ENCODE results near the gene DLGAP1.
"Not testable (repeated sequence)": the region's sequence is repeated elsewhere in the genome, so short reads cannot be mapped to it uniquely, and the experiment has no call there.

DLGAP1 gene

DNA sequence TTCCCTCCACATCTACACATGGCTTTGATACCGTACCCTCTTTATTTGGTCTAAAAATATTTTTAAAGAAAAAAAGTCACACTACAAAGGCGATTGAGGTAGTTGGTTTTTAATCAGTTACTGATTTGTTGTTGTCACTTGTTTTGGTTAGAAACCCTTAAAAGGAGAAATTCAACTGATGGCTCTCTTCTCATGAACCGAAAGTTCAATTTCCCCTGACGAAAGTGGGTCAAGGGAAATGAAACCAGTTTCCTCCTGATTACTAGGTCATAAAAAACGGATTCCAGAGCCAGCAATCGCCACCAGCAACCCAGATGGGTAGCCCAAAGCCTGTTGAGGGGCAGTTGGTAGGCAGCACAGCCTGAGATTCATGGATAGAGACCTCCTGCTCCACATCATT lies 63.2 kb downstream of the DLGAP1 start:
- DNase-seq (ENCODE audit: low read depth in 1 of 2, low spot score in 1 of 2) = no peak

DNA sequence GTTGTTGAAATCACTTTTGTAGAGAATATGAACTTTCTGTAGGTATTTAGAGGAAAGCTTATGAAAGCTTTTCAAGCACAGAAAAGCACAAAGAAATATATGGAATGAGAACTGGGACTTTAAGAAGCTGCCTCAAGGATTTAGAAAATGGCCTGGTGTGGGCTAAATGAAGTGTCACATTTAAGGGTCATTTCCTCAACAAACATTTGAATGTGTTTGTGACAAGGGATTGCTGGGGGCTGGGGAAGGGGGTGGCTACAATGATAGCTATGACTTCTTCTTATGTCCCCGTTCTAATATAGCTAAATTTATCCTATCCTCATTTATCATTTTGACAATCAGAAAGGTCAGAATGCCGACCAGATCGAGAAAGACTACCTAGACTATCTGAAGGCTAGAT lies 69.2 kb downstream of the DLGAP1 start:
- DNase-seq (ENCODE audit: low read depth in 1 of 2, low spot score in 1 of 2) = no peak

DNA sequence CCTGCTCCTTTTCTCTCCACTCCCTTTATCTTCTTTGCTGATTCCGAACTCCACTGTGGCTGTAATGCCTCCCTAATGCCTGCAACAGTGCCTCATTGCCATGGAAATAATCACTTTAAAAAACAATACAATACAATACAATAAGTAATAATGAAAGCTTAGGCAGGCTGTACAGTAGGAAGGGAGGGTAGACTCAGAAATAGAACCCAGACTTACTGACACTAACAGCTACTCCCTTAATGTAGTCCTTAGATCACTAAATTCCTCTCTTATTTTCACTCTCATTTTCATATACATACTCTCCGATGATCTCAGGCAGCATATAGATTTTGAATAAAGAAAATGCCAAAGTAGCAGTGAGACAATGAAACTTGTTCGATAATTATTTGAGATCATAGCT lies 70.2 kb downstream of the DLGAP1 start:
- DNase-seq (ENCODE audit: low read depth in 1 of 2, low spot score in 1 of 2) = no peak

DNA sequence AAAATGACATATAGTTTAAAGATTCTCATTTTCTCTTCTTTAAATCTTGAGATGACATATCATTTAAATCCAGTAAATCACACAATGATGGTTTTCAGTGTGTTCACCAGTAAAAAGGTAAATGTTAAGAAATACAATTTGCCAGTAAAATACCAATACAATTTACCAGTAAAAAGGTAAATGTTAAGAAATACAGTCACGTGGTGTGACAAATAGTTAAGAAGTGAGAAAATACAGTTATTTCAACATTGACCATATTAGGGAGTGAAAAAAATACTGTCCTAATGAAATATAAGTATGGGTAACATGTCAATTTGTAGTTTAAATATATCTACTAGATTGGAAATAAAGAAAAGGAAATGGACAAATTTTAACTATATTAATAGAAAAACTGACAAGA lies 80.5 kb downstream of the DLGAP1 start:
- DNase-seq (ENCODE audit: low read depth in 1 of 2, low spot score in 1 of 2) = no peak

DNA sequence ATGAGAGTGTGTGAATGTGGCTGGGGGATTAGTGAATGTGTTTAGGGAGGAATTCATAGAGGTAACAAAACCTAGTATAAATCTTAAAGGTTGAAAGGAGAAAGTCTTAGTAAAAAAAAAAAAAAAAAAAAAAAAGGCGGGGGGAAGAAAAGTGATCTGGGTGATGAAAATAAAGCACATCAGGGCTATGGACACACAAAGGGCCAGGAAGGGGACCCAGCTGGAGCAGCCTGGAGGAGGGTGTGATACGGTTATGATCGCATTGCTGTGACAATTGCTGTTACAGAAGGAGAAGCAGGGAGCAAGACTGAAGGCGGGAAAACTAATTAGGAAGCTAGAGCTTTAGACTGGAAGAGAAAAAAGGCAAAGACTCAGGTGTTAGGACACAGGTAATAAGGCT lies 85.4 kb downstream of the DLGAP1 start:
- no peak for DNase-seq (ENCODE audit: low read depth in 1 of 2, low spot score in 1 of 2)

DNA sequence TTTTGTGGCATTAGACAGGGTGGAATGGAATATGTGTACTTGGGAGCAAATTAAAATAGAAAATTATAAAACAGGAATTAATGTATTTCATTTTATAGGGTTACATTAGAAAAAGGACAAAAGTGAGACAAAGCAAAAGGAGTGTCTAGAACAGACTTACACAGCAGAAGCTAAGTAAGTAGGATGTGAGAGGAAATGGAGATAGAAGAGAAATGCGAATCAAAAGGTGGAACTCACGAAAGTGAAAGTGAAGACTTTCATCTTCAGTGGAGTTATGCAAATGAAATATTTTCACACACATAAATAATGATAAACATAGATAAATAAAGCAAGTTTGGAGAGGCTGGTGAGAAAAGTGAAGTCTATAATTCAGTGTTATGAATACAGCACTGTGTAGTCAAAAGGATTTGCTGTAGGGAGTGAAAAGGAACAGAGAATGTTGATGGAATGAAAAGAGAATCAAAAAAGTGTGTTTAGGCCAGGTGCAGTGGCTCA lies 94.8 kb downstream of the DLGAP1 start:
- no peak for DNase-seq (ENCODE audit: low read depth in 1 of 2, low spot score in 1 of 2)

DNA sequence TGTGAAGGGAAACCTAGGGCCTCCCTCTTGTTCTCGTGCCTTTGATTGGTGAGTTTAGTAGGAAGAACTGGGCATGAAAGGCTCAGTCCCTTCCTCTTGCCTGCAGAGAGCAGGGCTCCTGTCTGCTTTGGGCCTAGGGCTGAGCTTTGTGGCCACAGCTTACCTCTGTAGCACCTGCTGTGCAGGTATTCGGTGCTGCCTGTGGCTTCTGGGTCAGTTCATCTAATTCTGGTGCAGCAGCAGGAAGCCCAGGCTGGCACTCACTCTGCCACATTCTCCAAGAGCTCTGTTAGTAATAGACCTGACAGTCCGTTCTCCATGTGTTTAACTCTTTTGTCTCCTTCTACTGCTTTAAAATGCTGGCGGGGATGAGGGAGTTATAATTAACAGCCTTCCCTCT lies 96.5 kb downstream of the DLGAP1 start:
- no peak for DNase-seq (ENCODE audit: low read depth in 1 of 2, low spot score in 1 of 2)

DNA sequence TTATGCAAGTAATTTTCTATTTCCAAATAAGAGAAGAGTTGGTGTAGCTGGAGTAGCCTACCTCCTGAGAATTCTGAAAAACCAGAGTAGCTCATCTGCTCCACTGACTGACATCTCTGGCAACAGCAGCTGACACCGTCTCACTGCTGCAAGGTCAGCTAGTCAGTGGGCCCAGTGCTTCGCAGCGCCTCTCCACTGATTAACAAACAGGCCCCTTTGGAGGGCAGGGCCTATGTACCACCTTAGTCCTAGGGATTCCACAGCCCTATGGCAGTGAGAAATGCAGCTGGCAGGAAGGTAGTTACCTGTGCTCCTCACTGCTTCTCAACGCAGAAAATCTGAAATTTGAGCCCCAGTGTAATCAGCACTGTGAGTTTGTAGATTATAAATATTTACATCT lies 97.5 kb downstream of the DLGAP1 start:
- no peak for DNase-seq (ENCODE audit: low read depth in 1 of 2, low spot score in 1 of 2)

DNA sequence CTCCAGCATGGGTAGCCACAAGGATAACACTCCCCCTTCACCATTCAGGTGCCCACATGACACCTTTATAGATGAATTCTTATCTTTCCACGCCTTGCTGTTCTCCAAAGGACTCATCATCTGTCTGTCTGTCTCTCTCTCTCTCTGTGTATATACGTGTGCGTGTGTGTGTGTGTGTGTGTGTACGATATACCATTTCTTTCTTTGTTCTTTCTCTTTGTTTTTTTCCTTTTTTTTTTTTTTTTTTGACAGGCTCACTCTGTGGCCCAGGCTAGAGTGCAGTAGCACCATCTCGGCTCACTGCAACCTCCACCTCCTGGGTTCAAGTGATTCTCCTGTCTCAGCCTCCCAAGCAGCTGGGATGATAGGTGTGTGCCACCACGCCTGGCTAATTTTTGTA lies 98.2 kb downstream of the DLGAP1 start:
- no peak for DNase-seq (ENCODE audit: low read depth in 1 of 2, low spot score in 1 of 2)

DNA sequence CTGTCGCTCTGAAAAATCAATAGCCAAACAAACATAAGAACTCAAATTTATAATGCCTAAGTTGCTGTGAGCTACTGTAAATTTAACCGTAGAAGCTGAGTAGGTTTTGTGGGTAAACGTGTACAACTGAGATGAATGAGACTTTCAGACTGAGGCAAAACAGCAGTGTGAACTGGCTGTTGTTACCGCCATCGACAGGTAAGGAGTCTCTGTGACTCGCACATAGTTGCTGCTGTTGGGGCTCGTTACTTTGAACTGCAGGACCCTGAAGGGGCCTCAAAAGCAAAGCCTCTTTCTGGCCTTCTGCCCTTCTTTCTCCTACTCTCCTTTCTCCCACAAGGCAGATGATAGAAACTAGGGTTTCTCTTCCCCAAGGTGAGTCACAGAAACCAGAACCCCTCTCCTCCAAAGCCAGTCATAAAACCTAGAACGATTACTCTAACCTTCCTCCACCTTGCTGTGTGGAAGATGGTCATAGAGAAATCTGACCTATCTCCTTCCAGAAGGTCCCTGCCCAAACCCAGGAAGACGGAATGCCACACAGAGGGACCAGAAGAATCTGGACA lies 101.2 kb downstream of the DLGAP1 start:
- DNase-seq (ENCODE audit: low read depth in 1 of 2, low spot score in 1 of 2) = no peak

DNA sequence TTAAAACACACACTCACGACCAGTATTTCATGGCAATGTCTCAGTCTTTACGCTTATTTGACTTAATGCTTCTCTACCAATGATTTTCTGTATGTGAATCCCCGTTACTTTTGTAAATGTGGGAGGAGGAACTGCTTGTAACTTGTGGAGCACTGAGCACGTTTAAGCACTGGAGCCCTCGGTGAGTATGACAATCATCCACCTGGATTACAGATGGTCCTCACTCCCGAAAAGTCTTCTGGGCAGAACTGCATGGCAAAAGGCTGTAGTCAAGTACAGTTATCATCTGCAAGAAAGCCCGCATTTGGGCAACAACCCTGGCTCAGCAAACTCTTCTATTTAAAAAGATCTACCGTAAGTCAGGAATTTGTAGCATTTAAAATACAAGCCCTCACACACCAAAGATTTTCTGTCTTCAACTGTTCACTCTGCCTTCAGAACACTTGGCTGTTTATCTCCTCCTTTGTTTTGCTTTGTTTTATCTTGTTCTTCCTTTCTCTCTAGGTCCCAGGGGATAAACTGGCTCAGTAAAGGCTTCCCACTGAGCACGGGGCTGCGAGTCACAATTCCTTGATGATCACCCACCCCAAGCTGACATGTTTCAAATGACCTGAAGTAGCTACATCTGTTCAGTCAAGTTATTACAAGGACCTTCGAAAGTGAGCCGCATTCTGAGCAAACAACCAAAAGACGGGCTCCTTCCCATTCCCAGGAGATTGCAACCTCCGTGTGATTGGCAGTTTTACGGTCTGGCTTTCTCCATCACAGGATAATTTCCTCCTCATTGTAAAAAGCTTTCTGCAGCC lies 102.2 kb downstream of the DLGAP1 start:
- DNase-seq (ENCODE audit: low read depth in 1 of 2, low spot score in 1 of 2) = no peak

DNA sequence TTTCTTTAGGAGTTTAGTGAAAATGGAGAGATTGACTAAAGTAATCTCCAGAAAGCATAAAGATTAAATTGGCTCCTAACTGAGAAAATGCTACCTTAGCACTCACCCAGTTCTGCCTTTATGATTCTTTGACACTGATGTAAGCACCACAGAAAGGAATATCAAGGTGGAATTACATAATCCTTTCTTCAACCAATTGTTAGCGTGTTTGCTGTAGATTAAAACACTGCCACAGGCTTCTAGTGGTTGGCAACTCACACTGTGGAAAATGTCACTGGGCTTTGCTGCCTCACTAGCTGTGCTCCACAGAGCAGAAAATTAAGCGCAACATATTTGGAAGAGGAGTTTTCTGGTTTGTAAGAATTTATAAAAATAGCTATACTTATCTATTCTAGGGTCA lies 104.1 kb downstream of the DLGAP1 start:
- DNase-seq (ENCODE audit: low read depth in 1 of 2, low spot score in 1 of 2) = no peak

DNA sequence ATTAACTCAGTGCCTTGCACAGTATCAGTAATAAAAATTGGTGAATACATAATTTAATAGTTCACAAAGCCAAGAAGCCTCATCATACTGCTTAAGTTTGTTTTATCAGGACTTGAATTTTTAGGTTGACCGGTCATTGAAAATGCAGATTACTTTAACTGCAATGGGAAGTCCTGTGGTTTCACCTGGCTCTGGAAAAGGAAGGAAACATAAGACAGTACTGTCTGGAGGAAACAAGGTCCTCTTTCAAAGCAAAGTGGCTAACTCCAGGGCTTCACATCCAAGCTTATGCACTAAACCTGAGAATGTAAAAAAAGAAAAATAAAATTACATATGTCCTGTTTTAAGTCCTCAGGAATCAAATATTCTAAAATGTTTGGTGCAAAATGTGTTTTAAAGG lies 119.7 kb downstream of the DLGAP1 start:
- DNase-seq (ENCODE audit: low read depth in 1 of 2, low spot score in 1 of 2) = no peak

DNA sequence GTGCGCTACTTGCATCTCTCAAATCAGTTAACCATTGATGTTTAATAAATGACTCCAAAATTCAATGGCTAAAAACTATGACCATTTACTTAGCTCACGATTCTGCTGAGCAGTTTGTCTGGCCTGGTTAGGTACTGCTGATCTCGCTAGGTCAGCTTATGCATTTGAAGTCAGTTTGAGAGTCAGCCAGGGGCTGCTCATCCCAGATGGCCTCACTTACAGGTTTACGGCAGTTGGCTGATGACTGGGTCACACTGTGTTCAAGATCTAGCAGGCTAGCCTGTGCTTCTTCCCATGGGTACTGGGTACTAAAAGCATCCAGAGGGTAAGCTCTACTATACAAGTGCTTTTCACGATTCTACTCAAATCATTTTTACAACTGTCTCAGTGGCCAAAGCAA lies 122.1 kb downstream of the DLGAP1 start:
- no peak for DNase-seq (ENCODE audit: low read depth in 1 of 2, low spot score in 1 of 2)

DNA sequence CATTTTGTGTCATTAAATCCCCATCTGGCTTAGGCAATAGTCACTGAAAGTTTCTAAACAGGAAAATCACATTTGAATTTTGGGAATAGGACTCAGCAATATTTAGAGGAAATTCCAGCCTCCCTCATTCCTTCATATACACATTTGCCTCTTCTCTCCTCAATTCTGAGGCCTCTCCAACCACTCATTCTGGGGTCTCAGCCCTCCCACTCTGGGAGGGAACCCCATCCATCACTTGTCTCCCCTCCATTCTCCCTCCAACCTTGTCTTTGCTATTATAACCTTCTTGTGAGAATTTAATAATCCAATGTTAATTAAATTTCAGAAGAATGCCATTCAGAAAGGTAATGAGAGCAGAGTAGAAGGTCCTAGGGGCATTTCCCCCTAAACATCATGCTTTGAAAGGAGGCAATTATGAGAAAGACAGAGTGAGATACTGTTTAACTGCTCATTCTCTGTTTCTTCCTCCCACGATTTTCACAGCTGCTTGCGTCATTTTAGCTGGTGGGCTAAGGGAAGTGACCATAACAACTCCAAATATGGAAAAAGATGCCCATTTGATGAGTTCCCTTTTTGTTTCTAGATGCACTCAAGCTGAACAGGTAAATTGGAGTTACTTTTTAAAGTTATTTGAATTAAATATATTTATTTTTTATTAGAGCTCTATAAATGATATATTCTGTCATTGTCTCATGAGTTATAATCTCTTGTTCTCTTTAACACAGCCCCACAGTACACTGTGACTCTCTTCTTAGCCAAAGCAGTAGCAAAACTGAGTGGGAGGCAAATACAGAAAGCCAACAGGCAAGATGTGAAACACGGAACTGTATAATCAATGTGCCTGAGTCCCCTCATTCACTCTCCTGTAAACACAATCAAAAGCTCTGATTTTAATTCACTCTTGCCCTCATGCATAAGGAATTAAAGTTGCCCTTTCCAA lies 135.1 kb downstream of the DLGAP1 start:
- DNase-seq (ENCODE audit: low read depth in 1 of 2, low spot score in 1 of 2) = no peak

DNA sequence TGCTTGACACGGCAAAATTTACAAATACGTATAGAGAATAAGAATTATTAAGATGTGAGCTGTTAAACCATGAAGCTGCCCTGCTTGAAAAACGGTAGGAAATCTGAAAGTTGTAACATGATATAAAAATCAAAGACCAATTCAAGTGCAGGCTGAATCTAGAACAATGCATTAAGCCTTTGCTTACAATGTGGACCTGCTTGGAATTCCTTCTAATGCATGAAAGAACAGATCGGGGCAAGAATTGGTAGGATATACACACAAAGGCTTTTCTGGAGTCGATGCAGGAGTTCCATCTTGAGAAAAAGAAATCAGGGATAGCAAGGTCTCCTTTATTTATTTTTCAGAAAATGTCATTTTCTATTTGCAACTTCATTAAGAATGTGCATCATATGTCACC lies 136.8 kb downstream of the DLGAP1 start:
- no peak for DNase-seq (ENCODE audit: low read depth in 1 of 2, low spot score in 1 of 2)

DNA sequence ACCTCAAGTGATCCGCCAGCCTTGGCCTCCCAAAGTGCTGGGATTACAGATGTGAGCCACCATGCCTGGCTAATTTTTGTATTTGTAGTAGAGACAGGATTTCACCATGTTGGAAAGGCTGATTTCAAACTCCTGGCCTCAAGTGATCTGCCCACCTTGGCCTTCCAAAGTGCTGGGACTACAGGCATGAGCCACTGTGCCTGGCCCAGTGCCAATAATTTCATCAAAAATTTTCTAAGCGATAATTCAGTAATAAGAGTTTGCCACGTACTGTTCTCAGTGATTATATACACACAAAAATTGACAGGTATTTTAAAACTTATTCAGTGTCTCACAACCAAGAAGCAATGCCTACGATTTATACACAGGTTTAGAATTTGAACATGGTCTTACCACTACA lies 143.2 kb downstream of the DLGAP1 start:
- not testable (repeated sequence) for DNase-seq (ENCODE audit: low read depth in 1 of 2, low spot score in 1 of 2)

DNA sequence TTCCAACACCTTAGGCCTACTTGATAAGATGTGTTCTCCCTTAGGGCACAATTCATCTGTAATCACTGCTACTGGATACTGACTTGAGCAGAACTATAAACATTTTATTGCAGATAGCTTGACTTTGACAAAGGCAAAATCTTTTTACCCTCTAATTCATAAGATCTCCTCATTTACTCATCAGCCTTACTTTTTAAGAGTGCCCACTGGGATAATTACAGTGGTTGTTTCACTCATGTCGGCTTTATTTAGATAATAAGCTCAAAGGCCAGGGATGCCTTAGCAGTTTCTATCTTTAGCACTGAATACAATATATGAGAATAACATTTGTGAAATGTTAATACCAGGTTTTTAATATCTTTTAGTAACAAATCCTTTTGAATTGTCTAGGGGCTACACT lies 144.0 kb downstream of the DLGAP1 start:
- DNase-seq (ENCODE audit: low read depth in 1 of 2, low spot score in 1 of 2) = no peak

DNA sequence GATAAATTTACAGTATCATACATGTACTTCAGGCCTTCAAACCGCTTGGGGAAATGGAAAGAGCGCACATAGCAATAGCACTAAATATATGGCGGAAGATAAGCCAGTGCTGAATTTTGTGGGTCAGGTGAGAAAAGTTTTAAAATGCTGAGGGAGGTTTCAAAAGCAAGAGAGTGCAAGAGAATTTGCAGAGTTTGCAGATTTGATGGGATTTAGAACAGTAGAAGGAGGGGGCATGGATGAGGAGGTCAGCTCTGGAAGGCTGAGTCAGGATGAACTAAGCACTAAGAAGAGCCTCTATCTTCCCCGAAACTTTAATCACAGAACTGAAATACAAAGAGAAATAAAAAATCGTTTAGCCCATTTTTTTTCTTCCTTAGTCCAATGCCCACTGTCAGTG lies 145.9 kb downstream of the DLGAP1 start:
- no peak for DNase-seq (ENCODE audit: low read depth in 1 of 2, low spot score in 1 of 2)

DNA sequence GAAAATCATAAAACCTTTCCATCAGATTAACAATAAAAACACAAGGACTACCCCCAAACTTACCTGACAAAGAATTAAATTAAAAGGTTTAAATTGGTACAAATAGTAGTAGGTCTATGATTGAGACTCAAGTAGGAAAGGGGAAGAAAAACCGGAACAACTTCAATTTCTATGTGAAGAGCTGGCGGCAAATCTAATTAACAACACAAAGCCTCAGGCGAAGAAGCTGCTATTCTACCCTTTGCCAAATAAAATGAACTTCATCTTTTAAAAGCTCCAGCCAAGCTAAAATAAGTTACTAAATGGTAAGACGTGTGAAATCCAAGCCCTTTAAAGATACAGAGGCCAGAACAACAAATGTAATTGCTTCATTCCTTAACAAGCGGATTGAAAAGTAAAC lies 146.5 kb downstream of the DLGAP1 start:
- DNase-seq (ENCODE audit: low read depth in 1 of 2, low spot score in 1 of 2) = no peak

DNA sequence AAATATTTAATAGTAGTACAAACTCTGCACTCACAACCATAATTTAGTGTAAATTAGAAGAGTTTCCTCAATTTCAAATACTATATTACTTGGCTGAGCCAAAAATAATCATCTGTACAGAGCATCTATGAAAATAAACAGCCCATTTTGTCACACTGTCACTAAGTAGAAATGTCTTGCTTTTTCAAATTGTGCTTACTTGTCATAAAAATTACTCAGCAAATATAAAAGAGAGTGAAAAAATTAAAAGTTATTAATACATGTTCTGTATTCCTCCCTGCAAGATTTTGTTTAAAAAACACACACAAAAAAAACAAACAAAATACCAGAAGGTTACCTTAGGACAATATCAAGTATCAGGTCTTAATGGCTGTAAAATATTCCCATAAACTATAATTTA lies 155.7 kb downstream of the DLGAP1 start:
- DNase-seq (ENCODE audit: low read depth in 1 of 2, low spot score in 1 of 2) = no peak

DNA sequence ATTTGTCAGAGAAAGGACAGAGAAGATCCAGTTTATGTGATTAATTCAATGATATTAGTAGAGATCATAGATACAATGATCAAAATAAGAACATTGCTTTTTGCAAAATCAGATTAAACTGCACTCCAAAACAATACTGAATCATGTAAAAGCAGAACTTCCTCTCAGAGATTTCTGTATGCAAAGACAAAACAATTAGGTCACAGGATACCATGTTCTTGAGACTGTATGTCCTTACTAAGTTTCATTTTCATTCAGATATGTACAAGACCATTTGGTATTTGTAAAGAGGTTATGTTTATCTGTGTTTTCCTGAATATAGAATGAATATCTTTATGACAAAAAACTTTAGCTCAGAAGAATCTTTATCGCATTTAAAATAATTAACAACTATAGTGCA lies 161.8 kb downstream of the DLGAP1 start:
- no peak for DNase-seq (ENCODE audit: low read depth in 1 of 2, low spot score in 1 of 2)

All from stimulated activated CD4-positive, alpha-beta T cell treated with anti-CD3 and anti-CD28 coated beads, Interleukin-15, amount 100 ng/mL, for 1 hour (primary cell).